HepG2 (cell line): ENCODE results near the gene ZSCAN20. TPM values are rescaled to one million over a fixed set of nuclear protein-coding genes. Genes with fewer than 3 reads are reported as not detected.

Experiments
- ATAC-seq: fragments of 200-7000 bp; cut with Tn5 transposase; 3 replicates; pipeline ENCODE4 v1.9.1; 2020; ENCODE audit warnings: mild to moderate bottlenecking, moderate library complexity
- BruUV-seq: library from RNA; stranded (reverse); fragments of 400-500 nt; replicated peaks from 2 replicates; lab custom pipeline; 2021; lab: Mats Ljungman, UMichigan
- CTCF ChIA-PET: fragments of 300-600 bp; formaldehyde crosslinking; extraction: SDS; loops from one replicate; lab custom pipeline; 2021; ENCODE audit warnings: low total read pairs, inconsistent platforms, low intra/inter-chr PET ratio; lab: Yijun Ruan, JAX
- POLR2A ChIA-PET: fragments of 350-600 bp; sonication (Branson Sonifier 250); formaldehyde crosslinking; loops from one replicate; lab custom pipeline; 2020; ENCODE audit warnings: antibody characterized with exemption, inconsistent platforms; lab: Yijun Ruan, JAX
- DNase-seq: peaks from one replicate; pipeline ENCODE4 v3.0.0-alpha.2; 2015; ENCODE audit warnings: low spot score
- FAIRE-seq: peaks from 3 replicates; lab custom pipeline; 2011; peaks lifted over from hg19 to GRCh38; lab: Jason Lieb, UNC
- H2AFZ ChIP-seq: one replicate; pipeline ENCODE4 v1.6.1; 2011; ENCODE audit warnings: low read length, inconsistent platforms
- H3K27ac ChIP-seq: fragments of 300-600 bp; 3 replicates; pipeline ENCODE4 v1.8.0; 2011; ENCODE audit warnings: mixed run types, mild to moderate bottlenecking, mixed read lengths, low read length, inconsistent platforms; ENCODE audit not compliant: insufficient read depth; ENCODE audit errors: extremely low read length
- H3K27me3 ChIP-seq, 2 experiments: fragments of 200-600 bp in 1 of 2; 2 replicates in 1 of 2; 3 replicates in 1 of 2; pipeline versions ENCODE4 v1.6.0 to v1.8.0; 2011; ENCODE audit warnings: low read length in 2 of 2, mild to moderate bottlenecking in 2 of 2, moderate library complexity in 2 of 2, inconsistent platforms in 1 of 2; ENCODE audit not compliant: insufficient read depth in 2 of 2, control insufficient read depth in 1 of 2
- H3K36me3 ChIP-seq, 2 experiments: fragments of 200-600 bp in 1 of 2; replicated peaks in 1 of 2; 2 replicates in 1 of 2; 3 replicates in 1 of 2; pipeline versions ENCODE4 v1.5.1 to v1.8.0; 2011; ENCODE audit warnings: low read length in 2 of 2, inconsistent platforms in 1 of 2; ENCODE audit not compliant: insufficient read depth in 2 of 2, control insufficient read depth in 1 of 2
- H3K4me1 ChIP-seq: 2 replicates; pipeline ENCODE4 v1.5.1; 2012; ENCODE audit warnings: low read length, inconsistent platforms; ENCODE audit not compliant: insufficient read depth
- H3K4me2 ChIP-seq: 2 replicates; pipeline ENCODE4 v1.6.0; 2011; ENCODE audit warnings: low read depth, low read length, inconsistent platforms
- H3K4me3 ChIP-seq, 3 experiments: fragments of 200-600 bp in 1 of 3; sonication (generic), shearing (Covaris generic) in 1 of 3; replicated peaks in 1 of 3; 2 replicates each; pipeline ENCODE4 v1.5.1; 2011 to 2016; ENCODE audit warnings: low read length in 3 of 3, inconsistent platforms in 2 of 3, low read depth in 2 of 3, mild to moderate bottlenecking in 2 of 3, control low read depth in 1 of 3, mixed read lengths in 1 of 3; ENCODE audit not compliant: insufficient read depth in 1 of 3
- H3K79me2 ChIP-seq: one replicate; pipeline ENCODE4 v1.6.1; 2011; ENCODE audit warnings: low read length, inconsistent platforms; ENCODE audit not compliant: insufficient read depth
- H3K9ac ChIP-seq: 2 replicates; pipeline ENCODE4 v1.6.0; 2011; ENCODE audit warnings: mild to moderate bottlenecking, low read depth, low read length, inconsistent platforms; ENCODE audit not compliant: insufficient read depth
- H3K9me3 ChIP-seq: 2 replicates; pipeline ENCODE4 v1.5.1; 2012; ENCODE audit warnings: mild to moderate bottlenecking, low read length
- H4K20me1 ChIP-seq: 2 replicates; pipeline ENCODE4 v1.6.0; 2011; ENCODE audit warnings: inconsistent platforms, mild to moderate bottlenecking, low read length, moderate library complexity; ENCODE audit not compliant: insufficient read depth
- BRD4 ChIP-seq: sonication (generic); formaldehyde crosslinking; IDR thresholded peaks from 2 replicates; pipeline ENCODE4 v1.4.0; 2020; ENCODE audit warnings: missing genetic modification reagents
- IRF1 ChIP-seq: sonication (generic); formaldehyde crosslinking; IDR thresholded peaks from 2 replicates; pipeline ENCODE4 v1.4.0; 2020; ENCODE audit warnings: low read depth, mild to moderate bottlenecking, missing genetic modification reagents
- KAT8 ChIP-seq: IDR thresholded peaks from 2 replicates; pipeline ENCODE4 v1.6.1; 2016; ENCODE audit warnings: missing genetic modification reagents, missing compliant biosample characterization
- PATZ1 ChIP-seq: sonication (generic); formaldehyde crosslinking; IDR thresholded peaks from 2 replicates; pipeline ENCODE4 v1.4.0; 2020; ENCODE audit warnings: missing genetic modification reagents
- TAF15 ChIP-seq: fragments of 200-400 bp; formaldehyde crosslinking; IDR thresholded peaks from one replicate; pipeline ENCODE4 v1.6.1; 2018; ENCODE audit warnings: mild to moderate bottlenecking, low read depth, low read length; ENCODE audit not compliant: poor library complexity, severe bottlenecking
- TFDP1 ChIP-seq: IDR thresholded peaks from 2 replicates; pipeline ENCODE4 v1.6.1; 2016; ENCODE audit warnings: missing compliant biosample characterization, missing genetic modification reagents, borderline replicate concordance
- ZNF10 ChIP-seq: sonication (generic); formaldehyde crosslinking; IDR thresholded peaks from 2 replicates; pipeline ENCODE4 v1.4.0; 2020; ENCODE audit warnings: mild to moderate bottlenecking, low read depth, missing genetic modification reagents, borderline replicate concordance
- ZNF142 ChIP-seq: sonication (generic); formaldehyde crosslinking; IDR thresholded peaks from 2 replicates; pipeline ENCODE4 v1.4.0; 2020; ENCODE audit warnings: missing genetic modification reagents
- ZNF264 ChIP-seq: sonication (generic); formaldehyde crosslinking; IDR thresholded peaks from 2 replicates; pipeline ENCODE4 v1.4.0; 2020; ENCODE audit warnings: missing genetic modification reagents
- ZNF788 ChIP-seq: sonication (generic); formaldehyde crosslinking; IDR thresholded peaks from 2 replicates; pipeline ENCODE4 v1.5.0; 2020; ENCODE audit warnings: mild to moderate bottlenecking, missing genetic modification reagents, borderline replicate concordance
- ZNF841 ChIP-seq: sonication (generic); formaldehyde crosslinking; IDR thresholded peaks from 2 replicates; pipeline ENCODE4 v1.8.1; 2023; ENCODE audit warnings: missing genetic modification reagents, borderline replicate concordance
- WGBS: methylation state at CpG from one replicate; pipeline ENCODE4 v1.1.6; 2017; ENCODE audit warnings: low lambda C conversion rate; 5-methylcytosine and 5-hydroxymethylcytosine counted together
- in situ Hi-C: cut with HindIII; loops from 2 replicates; pipeline ENCODE4 v1.10.0; 2017; ENCODE audit warnings: low pct_unique_long_range_greater_than_20kb; ENCODE audit not compliant: extremely low pct_ligation_motif_present
- intact Hi-C: fragments of 100-400 bp; cut with micrococcal nuclease; formaldehyde crosslinking; loops from one replicate; pipeline ENCODE4 v1.10.0; 2022; ENCODE audit not compliant: unreplicated experiment
- polyA plus RNA-seq, 8 experiments: library from polyadenylated mRNA; depleted of rRNA in 3 of 8; stranded (reverse) in 7 of 8; unstranded in 1 of 8; fragments of >200 nt; fragmentation: Illumina TruSeq in 4 of 8; extraction: Trizol in 4 of 8; gene quantifications; 2 replicates each; pipeline versions ENCODE4 v1.2.1 to v1.2.3, GENCODE V29; 2011 to 2016; ENCODE audit warnings: low read depth in 4 of 8, missing spikeins in 1 of 8, mixed read lengths in 1 of 8; ENCODE audit not compliant: insufficient read depth in 1 of 8
- total RNA-seq, 5 experiments: library from RNA; depleted of rRNA; stranded (reverse); fragments of >200 nt; fragmentation: Illumina TruSeq; extraction: Trizol; gene quantifications; 2 replicates each; pipeline ENCODE4 v1.2.3, GENCODE V29; 2016; ENCODE audit warnings: low read depth in 1 of 5

ZSCAN20 gene
- total and polyA plus RNA-seq, 2 of the 13 experiments (the other 11 are each of a cell fraction or from before 2014, with no cell fraction given): 1.1 to 2.8 TPM

- intact Hi-C loops: no loop called here
- Histone ChIP-seq H3K79me2 (no peaks in the 10 kb centered on the region), H3K27ac (no peak overlapping the region), H3K4me2 (no peak overlapping the region), H2AFZ (no peak overlapping the region), H3K36me3 (no peaks in the 10 kb centered on the region), H4K20me1 (no peaks in the 10 kb centered on the region), H3K9me3 (no peaks in the 10 kb centered on the region), H3K27me3 (peaks cover 2 to 46% of the 10 kb centered on the region in 2 experiments; a peak in 4 of 5 replicates), H3K4me1 (no peaks in the 10 kb centered on the region), H3K9ac (no peak overlapping the region), H3K4me3 (no peak overlapping the region)
- ATAC-seq: no peak
- no peak for FAIRE-seq
- 20% methylated on average over 6 of the region's 8 CpGs for WGBS
- ChIA-PET POLR2A (no interaction called here), CTCF (no interaction called here)
- no TSS peak for BruUV-seq
- no peak for TF ChIP-seq TAF15
- TF ChIP-seq TFDP1 (CRISPR knock-in tag): no peak
- no peak for TF ChIP-seq ZNF142 (CRISPR knock-in tag)
- no peak for TF ChIP-seq ZNF264
- TF ChIP-seq ZNF788 (CRISPR knock-in tag): no peak
- no peak for TF ChIP-seq IRF1 (CRISPR knock-in tag)
- TF ChIP-seq BRD4 (CRISPR knock-in tag): no peak
- TF ChIP-seq ZNF841 (CRISPR knock-in tag): no peak
- TF ChIP-seq ZNF10 (CRISPR knock-in tag): no peak
- no peak for TF ChIP-seq KAT8 (CRISPR knock-in tag)
- TF ChIP-seq PATZ1: no peak
- in situ Hi-C loops: no loop called here
- no peak for DNase-seq
Measured at GRCh38 chr1:33516891-33517567, 44.6 kb downstream of the ZSCAN20 start.
